IPS-18c (cell line): Measurements from ENCODE around the gene HLA-A.

ENCODE experiments used
- H3K4me3 ChIP-seq: 2 replicates; pipeline ENCODE4 v1.7.0; 2013; ENCODE audit warnings: low read depth, mild to moderate bottlenecking, low read length, moderate library complexity; ENCODE audit not compliant: insufficient read depth
- H3K9me3 ChIP-seq: one replicate; pipeline ENCODE4 v1.6.1; 2013; ENCODE audit warnings: mild to moderate bottlenecking, low read length, moderate library complexity; ENCODE audit not compliant: control insufficient read depth, insufficient read depth

HLA-A gene

DNA sequence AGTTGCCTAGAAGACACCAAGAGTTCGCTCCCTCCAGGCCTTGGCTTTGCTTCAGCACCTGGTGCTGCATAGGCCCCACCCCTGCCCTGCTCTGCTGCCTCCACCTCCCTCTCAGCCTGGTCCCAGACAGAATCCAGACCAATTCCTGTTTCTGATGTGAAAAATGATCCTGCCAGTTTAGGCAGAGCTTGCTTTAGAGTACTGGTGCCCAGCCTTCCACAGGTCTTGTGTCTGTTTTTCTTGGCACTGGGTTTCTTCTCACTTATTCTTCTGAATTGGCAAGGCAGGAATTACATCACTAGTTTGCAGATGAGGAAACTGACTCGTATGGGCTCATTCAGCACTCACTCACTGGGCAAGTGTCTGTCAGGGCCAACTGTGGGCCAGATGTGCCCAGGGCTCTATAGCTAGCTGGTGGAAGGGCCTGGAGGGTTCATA lies 53.0 kb downstream of the HLA-A start:
- Histone ChIP-seq H3K4me3 (no peak overlapping the region), H3K9me3 (no peaks in the 10 kb centered on the region)
